Metanephros (tissue), 2 donors: ENCODE data around the gene TPT1. TPM values are rescaled to one million over a fixed set of nuclear protein-coding genes. Genes with fewer than 3 reads are reported as not detected.

Source experiments
- small RNA-seq: library from RNA; depleted of rRNA; stranded (forward); fragments of <200 nt; gene quantifications from one replicate; pipeline ENCODE3, GENCODE V24; 2014; ENCODE audit warnings: low replicate concordance
- total RNA-seq: library from RNA; depleted of rRNA; stranded (reverse); fragments of >200 nt; gene quantifications from one replicate; pipeline ENCODE4 v1.2.3, GENCODE V29; 2014

Gene TPT1
- 2,810 TPM for total RNA-seq

DNA sequence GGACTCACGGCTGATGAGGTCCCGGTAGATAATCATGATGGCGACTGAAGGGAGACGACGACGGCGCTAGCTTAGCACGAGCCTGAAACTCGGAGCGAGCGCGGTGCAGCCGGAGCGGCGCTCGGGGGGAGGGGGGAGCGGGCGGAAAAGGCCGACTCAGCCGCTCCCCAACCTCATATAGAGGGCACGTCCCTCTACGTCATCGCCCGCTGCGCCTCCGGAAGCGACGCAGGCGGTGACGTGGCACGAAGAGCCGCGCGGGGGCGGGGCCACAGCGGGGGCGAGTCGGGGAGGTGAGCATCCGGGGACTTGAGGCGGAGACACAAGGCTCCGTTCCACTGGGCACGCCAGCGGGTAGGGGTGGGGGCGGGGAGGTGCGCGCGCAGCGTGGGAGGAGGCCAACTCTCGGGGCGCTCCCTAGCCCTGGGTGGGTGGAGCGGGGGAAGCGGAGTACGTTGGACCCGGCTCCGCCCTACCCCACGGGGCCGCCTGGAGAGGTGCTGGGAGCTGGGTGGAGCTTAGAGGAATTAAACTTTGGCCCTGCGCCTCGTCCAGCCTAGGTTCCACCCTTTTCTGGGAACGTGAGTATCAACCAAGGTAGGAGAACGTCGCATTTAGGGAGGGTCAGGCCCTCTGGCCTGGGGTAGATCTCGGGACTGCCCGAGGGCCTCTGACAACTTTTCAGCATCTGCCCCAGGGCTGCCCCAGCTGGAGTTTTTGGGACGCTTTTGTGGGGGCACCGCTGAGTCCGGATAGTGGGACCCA lies at the start of gene TPT1:
Gene TPT1, minus strand, starts transcription at position 150 of the 765 bp plus-strand sequence. Its CDS starts 114 bp downstream, at position 36.

Small RNAs within 50 kb of the gene (small RNA-seq; reads per million reads assigned to genes)
- gene SNORA31: 18.7 reads per million, percentile 96 among the genes with 10 or more reads in this experiment

Other genes starting within 250 kb of the TPT1 start
- gene GTF2F2, start 220.7 kb downstream of the TPT1 start, total RNA-seq: 12.1 TPM
- gene KCTD4, start 140.1 kb downstream of the TPT1 start, total RNA-seq: 0.23 TPM
- gene SLC25A30, start 77.2 kb upstream of the TPT1 start, total RNA-seq: 29.8 TPM
- 59.3 TPM for gene COG3, start 123.8 kb upstream of the TPT1 start, total RNA-seq